ENCODE results near the gene GRIK2. TPM values are rescaled to one million over a fixed set of nuclear protein-coding genes. Genes with fewer than 3 reads are reported as not detected.

Gene GRIK2
- total and polyA plus RNA-seq, 7 donors, result 0.03 to 2.9 (median 0.53) TPM; not detected in 1

DNA sequence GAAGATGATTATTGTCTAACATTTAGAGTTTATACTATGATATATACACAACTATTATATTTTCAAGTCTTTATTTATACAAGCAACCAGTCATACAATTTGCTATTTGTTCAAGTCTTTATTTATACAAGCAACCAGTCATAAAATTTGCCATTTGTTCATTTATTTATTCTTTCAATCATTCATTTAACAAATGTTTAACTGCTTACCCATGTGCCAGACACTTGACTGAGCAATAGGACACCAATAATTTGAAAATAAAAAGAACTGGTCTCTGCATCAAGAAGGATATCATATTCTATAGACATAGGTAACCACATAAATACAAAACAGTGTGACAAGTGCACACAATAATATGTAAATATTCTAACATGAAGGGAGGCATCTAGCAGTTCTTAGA, 20.3 kb downstream of the GRIK2 start:
- DNase-seq, result no peak
- ATAC-seq, result no peak
- intact Hi-C loops (cut with DNase I), result no loop called here

DNA sequence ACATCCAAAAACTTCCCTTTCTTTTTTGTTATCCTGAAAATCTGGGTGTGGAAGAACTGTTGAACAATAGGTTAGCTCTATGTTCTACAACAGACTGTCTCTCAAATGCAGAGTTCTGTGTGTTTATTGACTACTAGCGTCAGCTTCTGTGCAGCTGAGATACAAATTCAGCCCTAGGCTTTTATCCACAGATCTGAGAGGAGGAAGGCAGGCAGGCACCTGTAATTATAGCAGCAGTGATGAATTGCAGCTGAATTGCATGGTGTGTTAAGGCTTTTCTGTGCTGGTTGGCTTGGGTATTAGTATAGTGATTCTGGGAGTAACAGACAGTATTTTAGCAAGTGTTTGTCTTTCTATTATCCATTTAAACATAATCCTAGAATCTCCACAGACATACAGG, 24.4 kb downstream of the GRIK2 start:
- H3K27me3 ChIP-seq (ENCODE audit: insufficient read depth in 3 of 3, low read length in 2 of 3), result no peaks in the 10 kb centered on the region
- no peak overlapping the region for H3K4me3 ChIP-seq
- no peak for ATAC-seq
- H3K9me3 ChIP-seq, result no peaks in the 10 kb centered on the region
- no peaks in the 10 kb centered on the region for H3K4me1 ChIP-seq
- 39 to 50% (median 46%) methylated on average over 1 of the region's 1 CpG for WGBS, 3 donors
- no peak for DNase-seq
- H3K27ac ChIP-seq, result no peak overlapping the region
- TF ChIP-seq, protein P1, sequence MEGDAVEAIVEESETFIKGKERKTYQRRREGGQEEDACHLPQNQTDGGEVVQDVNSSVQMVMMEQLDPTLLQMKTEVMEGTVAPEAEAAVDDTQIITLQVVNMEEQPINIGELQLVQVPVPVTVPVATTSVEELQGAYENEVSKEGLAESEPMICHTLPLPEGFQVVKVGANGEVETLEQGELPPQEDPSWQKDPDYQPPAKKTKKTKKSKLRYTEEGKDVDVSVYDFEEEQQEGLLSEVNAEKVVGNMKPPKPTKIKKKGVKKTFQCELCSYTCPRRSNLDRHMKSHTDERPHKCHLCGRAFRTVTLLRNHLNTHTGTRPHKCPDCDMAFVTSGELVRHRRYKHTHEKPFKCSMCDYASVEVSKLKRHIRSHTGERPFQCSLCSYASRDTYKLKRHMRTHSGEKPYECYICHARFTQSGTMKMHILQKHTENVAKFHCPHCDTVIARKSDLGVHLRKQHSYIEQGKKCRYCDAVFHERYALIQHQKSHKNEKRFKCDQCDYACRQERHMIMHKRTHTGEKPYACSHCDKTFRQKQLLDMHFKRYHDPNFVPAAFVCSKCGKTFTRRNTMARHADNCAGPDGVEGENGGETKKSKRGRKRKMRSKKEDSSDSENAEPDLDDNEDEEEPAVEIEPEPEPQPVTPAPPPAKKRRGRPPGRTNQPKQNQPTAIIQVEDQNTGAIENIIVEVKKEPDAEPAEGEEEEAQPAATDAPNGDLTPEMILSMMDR (IDR thresholded peaks at IDR 0.05), result no peak
- no peaks in the 10 kb centered on the region for H3K36me3 ChIP-seq (ENCODE audit: insufficient read depth in 1 of 2, low read depth in 1 of 2)
- intact Hi-C loops (cut with DNase I), result no loop called here

More for the DNA sequence above, 20.3 kb downstream of the GRIK2 start:
- H3K9me3 ChIP-seq, result no peaks in the 10 kb centered on the region
- H3K27ac ChIP-seq, result no peak overlapping the region
- H3K36me3 ChIP-seq (ENCODE audit: insufficient read depth in 1 of 2, low read depth in 1 of 2), result no peaks in the 10 kb centered on the region
- no peak overlapping the region for H3K4me3 ChIP-seq
- no peaks in the 10 kb centered on the region for H3K27me3 ChIP-seq (ENCODE audit: insufficient read depth in 3 of 3, low read length in 2 of 3)
- no peaks in the 10 kb centered on the region for H3K4me1 ChIP-seq
- TF ChIP-seq, protein P1 (IDR thresholded peaks at IDR 0.05), result no peak

DNA sequence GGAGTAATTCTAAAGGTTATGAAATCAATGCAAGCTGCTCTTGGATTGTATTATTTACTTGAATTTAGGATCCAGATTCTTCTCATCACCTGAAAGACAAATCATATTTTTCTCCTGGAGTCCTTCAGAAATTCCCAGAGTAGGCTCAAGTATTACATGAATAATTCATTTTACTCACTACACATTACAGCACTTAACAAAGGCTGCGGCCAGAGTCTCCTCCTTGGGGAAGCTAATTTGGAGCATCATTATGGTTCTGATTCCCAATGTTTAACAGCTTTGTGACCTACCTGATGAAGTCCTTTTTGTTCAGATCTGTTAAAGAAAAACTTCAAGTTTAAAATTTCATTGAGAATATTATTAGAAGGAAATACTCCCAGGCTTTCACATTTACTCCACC, 28.7 kb downstream of the GRIK2 start:
- H3K27me3 ChIP-seq (ENCODE audit: insufficient read depth in 3 of 3, low read length in 2 of 3), result no peaks in the 10 kb centered on the region
- WGBS, 3 donors, result 71 to 83% (median 75%) methylated on average over 1 of the region's 1 CpG
- no peak overlapping the region for H3K4me3 ChIP-seq
- intact Hi-C loops (cut with DNase I), result no loop called here
- DNase-seq, result no peak
- no peaks in the 10 kb centered on the region for H3K4me1 ChIP-seq
- no peak for ATAC-seq
- H3K36me3 ChIP-seq (ENCODE audit: insufficient read depth in 1 of 2, low read depth in 1 of 2), result no peaks in the 10 kb centered on the region
- TF ChIP-seq, protein P1 (IDR thresholded peaks at IDR 0.05), result no peak
- no peaks in the 10 kb centered on the region for H3K9me3 ChIP-seq
- H3K27ac ChIP-seq, result no peak overlapping the region

DNA sequence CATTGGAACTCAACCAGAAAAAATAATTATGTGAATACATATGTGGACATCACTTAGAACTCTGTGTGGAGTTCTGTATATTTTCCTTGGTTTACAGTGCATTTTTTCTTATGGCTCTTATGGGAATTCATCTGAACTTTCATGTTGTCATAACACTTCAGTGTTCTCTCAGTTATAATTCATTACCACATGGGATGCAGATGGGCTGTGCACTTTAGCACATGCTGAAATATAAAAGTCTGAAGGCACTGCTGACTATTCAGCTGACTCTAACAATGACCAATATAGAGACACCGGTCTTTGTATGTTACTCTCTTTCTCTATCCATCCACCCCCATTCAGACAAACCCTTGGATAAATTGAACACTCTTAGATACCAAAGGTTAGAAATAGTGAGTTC, 29.3 kb downstream of the GRIK2 start:
- intact Hi-C loops (cut with DNase I), result no loop called here
- Histone ChIP-seq H3K4me1 (no peaks in the 10 kb centered on the region), H3K4me3 (no peak overlapping the region), H3K9me3 (no peaks in the 10 kb centered on the region), H3K27me3 (ENCODE audit: insufficient read depth in 3 of 3, low read length in 2 of 3) (no peaks in the 10 kb centered on the region), H3K27ac (no peak overlapping the region), H3K36me3 (ENCODE audit: insufficient read depth in 1 of 2, low read depth in 1 of 2) (no peaks in the 10 kb centered on the region)
- TF ChIP-seq, protein P1 (IDR thresholded peaks at IDR 0.05), result no peak
- no peak for DNase-seq
- no peak for ATAC-seq
- 70 to 97% (median 76%) methylated on average over 1 of the region's 1 CpG for WGBS, 3 donors

DNA sequence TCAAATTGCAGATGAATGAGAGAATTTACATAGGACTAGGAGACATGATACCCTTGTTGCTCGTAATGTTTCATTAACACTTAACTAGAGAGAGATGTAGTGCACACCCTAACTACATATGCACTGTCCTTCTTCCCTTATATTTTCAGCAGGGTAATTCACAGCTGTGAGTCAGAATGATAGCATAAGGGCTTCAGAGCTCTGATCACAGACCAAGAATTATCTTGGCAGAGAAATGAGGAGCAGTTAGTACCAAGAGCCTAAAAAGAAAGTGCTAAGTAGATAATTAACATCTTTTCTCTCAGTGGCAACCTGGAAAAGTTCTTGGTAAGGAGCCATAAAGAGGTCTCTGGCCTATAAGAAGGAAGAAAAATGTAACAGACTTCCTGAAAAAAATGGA, 35.8 kb downstream of the GRIK2 start:
- Histone ChIP-seq H3K9me3 (no peaks in the 10 kb centered on the region), H3K4me3 (no peak overlapping the region), H3K27me3 (ENCODE audit: insufficient read depth in 3 of 3, low read length in 2 of 3) (no peaks in the 10 kb centered on the region), H3K36me3 (ENCODE audit: insufficient read depth in 1 of 2, low read depth in 1 of 2) (no peaks in the 10 kb centered on the region), H3K27ac (no peak overlapping the region), H3K4me1 (no peaks in the 10 kb centered on the region)
- no peak for DNase-seq
- TF ChIP-seq, protein P1 (IDR thresholded peaks at IDR 0.05), result no peak
- ATAC-seq, result no peak
- 32 to 37% (median 34%) methylated on average over 1 of the region's 1 CpG for WGBS, 3 donors
- intact Hi-C loops (cut with DNase I), result no loop called here

Measured in psoas muscle (tissue), 8 donors.